ENCODE results near the gene PLOD3. TPM values are rescaled to one million over a fixed set of nuclear protein-coding genes. Genes with fewer than 3 reads are reported as not detected.

Gene PLOD3
- total and polyA plus RNA-seq, 12 donors = 27.1 to 61.2 (median 36.9) TPM

DNA sequence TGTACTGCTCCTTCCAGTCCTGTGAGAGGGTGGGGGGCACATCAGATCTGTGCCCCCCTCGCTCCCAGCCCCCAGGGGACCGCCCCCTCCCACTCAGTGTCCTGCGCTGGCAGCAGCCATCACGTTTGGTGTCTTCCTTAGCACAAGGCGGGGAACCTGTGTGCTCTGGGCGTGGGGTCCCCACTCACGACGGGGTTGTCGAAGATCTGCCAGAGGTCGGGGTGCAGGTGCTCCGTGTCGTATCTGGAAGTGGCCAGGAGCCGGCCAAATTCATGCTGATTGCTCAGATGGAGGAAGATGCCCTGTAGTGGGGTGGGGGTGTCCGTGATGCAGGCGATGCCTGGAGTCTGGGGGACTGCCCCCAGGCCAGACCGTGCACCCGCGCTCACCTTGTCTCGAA lies 7.2 kb downstream of the PLOD3 start:
- TF ChIP-seq, protein P1, sequence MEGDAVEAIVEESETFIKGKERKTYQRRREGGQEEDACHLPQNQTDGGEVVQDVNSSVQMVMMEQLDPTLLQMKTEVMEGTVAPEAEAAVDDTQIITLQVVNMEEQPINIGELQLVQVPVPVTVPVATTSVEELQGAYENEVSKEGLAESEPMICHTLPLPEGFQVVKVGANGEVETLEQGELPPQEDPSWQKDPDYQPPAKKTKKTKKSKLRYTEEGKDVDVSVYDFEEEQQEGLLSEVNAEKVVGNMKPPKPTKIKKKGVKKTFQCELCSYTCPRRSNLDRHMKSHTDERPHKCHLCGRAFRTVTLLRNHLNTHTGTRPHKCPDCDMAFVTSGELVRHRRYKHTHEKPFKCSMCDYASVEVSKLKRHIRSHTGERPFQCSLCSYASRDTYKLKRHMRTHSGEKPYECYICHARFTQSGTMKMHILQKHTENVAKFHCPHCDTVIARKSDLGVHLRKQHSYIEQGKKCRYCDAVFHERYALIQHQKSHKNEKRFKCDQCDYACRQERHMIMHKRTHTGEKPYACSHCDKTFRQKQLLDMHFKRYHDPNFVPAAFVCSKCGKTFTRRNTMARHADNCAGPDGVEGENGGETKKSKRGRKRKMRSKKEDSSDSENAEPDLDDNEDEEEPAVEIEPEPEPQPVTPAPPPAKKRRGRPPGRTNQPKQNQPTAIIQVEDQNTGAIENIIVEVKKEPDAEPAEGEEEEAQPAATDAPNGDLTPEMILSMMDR (IDR thresholded peaks at IDR 0.05) = no peak
- 94 to 95% methylated on average over 19 of the region's 19 CpGs for WGBS, 2 donors
- H3K36me3 ChIP-seq = peaks cover 0 to 95% (median 23%) of the 10 kb centered on the region in 9 donors
- H3K9me3 ChIP-seq = no peaks in the 10 kb centered on the region
- no peak for DNase-seq
- H3K27ac ChIP-seq = no peak overlapping the region
- H3K4me3 ChIP-seq = no peak overlapping the region
- H3K27me3 ChIP-seq = peaks cover 0 to 1% (median 0%) of the 10 kb centered on the region in 7 donors
- H3K4me1 ChIP-seq = peaks cover 0 to 6% (median 0%) of the 10 kb centered on the region in 9 donors
- intact Hi-C loops (cut with DNase I) = no loop called here
- no peak for ATAC-seq

DNA sequence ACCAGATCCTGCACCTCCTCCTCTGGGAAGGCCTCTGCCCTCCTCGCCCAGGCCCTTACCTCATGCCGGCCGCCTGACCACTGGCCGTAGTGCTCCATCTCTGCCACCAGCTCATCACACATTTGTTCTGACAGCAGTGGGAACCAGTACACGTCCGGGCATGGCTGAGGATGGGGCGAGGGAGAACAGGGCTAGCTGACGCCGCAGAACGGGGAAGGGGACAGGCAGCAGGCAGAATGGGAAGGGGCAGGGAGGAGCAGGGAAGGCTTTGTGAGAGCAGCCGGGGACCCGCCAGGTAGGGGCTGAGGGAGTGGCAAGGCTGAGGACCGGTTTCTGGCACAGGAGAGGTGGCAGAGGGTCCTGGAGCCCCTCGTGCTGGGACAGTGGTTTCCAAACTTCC lies 8.6 kb downstream of the PLOD3 start:
- intact Hi-C loops (cut with DNase I) = no loop called here
- 93 to 96% methylated on average over 14 of the region's 14 CpGs for WGBS, 2 donors
- no peak overlapping the region for H3K27ac ChIP-seq
- no peaks in the 10 kb centered on the region for H3K9me3 ChIP-seq
- ATAC-seq = no peak
- H3K4me3 ChIP-seq = no peak overlapping the region
- peaks cover 0 to 8% (median 0%) of the 10 kb centered on the region in 7 donors for H3K27me3 ChIP-seq
- TF ChIP-seq, protein P1 (IDR thresholded peaks at IDR 0.05) = no peak
- peaks cover 0 to 82% (median 23%) of the 10 kb centered on the region in 9 donors for H3K36me3 ChIP-seq
- DNase-seq = no peak
- peaks cover 0 to 12% (median 0%) of the 10 kb centered on the region in 9 donors for H3K4me1 ChIP-seq

DNA sequence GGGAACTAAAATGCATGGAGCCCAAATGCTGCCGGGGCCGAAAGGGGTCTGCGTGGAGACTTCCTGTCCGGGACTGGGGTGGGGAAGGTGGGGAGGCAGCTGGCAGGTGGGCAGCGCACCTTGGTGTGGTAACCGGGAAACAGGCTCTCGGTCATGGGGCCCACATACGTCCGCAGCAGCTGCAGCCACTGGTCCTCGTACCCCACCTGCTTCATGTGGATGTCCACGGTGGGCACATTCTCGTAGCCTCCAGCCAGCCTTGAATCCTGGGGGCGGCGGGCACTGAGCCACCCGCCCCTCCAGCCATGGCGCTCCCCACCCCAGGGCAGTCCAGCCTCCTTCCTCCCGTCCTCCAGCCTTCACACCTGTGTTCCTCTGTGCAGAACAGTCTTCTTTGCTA lies 9.9 kb downstream of the PLOD3 start:
- no peak for ATAC-seq
- Histone ChIP-seq H3K4me1 (peaks cover 0 to 16% (median 0%) of the 10 kb centered on the region in 9 donors), H3K9me3 (no peaks in the 10 kb centered on the region), H3K27me3 (peaks cover 3 to 21% (median 12%) of the 10 kb centered on the region in 7 donors), H3K27ac (no peak overlapping the region), H3K4me3 (no peak overlapping the region), H3K36me3 (peaks cover 0 to 68% (median 23%) of the 10 kb centered on the region in 9 donors)
- intact Hi-C loops (cut with DNase I) = no loop called here
- no peak for DNase-seq
- 93 to 95% methylated on average over 17 of the region's 17 CpGs for WGBS, 2 donors
- TF ChIP-seq, protein P1 (IDR thresholded peaks at IDR 0.05) = no peak

DNA sequence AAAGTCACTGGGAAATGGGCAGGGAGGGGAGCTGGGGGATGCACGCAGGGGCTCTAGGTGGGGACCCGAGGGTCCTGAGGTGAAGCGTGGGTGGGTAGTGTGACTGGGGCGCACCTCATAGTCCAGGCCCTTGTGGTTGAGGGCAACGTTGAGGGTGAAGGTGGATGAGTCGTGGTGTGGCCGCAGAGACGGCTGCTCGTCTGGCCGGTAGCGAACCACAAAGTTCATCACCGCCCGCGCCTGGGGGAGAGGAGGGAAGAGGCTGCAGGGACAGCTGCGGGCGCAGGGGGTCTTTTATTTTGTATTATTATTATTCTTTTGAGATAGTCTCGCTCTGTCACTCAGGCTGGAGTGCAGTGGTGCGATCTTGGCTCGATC lies 10.7 kb downstream of the PLOD3 start:
- intact Hi-C loops (cut with DNase I) = no loop called here
- 90 to 95% methylated on average over 19 of the region's 19 CpGs for WGBS, 2 donors
- no peak for ATAC-seq

More for the DNA sequence above, 10.7 kb downstream of the PLOD3 start:
- H3K9me3 ChIP-seq = no peaks in the 10 kb centered on the region
- peaks cover 4 to 24% (median 8%) of the 10 kb centered on the region in 9 donors for H3K4me1 ChIP-seq
- peaks cover 12 to 29% (median 20%) of the 10 kb centered on the region in 7 donors for H3K27me3 ChIP-seq
- no peak overlapping the region for H3K27ac ChIP-seq
- TF ChIP-seq, protein P1 (IDR thresholded peaks at IDR 0.05) = no peak
- H3K4me3 ChIP-seq = no peak overlapping the region
- DNase-seq = no peak
- peaks cover 0 to 60% (median 19%) of the 10 kb centered on the region in 9 donors for H3K36me3 ChIP-seq

All from heart right ventricle (tissue), 16 donors.